OCI-LY7 (cell line): ENCODE data around the gene ACOXL.

Experiments
- EZH2phosphoT487 ChIP-seq: fragments of 200-600 bp; sonication (generic); IDR thresholded peaks from 2 replicates; pipeline ENCODE4 v1.6.1; 2018; ENCODE audit warnings: low read depth, borderline replicate concordance, mild to moderate bottlenecking, mixed run types, antibody characterized with exemption, low read length, moderate library complexity, mixed read lengths
- TF ChIP-seq, protein P1 (sequence below): fragments of 200-600 bp; sonication (generic); conservative IDR thresholded peaks from 2 replicates; pipeline ENCODE4 v1.5.1; 2014; ENCODE audit warnings: mild to moderate bottlenecking, antibody characterized with exemption, low read length, moderate library complexity, mixed read lengths

DNA sequence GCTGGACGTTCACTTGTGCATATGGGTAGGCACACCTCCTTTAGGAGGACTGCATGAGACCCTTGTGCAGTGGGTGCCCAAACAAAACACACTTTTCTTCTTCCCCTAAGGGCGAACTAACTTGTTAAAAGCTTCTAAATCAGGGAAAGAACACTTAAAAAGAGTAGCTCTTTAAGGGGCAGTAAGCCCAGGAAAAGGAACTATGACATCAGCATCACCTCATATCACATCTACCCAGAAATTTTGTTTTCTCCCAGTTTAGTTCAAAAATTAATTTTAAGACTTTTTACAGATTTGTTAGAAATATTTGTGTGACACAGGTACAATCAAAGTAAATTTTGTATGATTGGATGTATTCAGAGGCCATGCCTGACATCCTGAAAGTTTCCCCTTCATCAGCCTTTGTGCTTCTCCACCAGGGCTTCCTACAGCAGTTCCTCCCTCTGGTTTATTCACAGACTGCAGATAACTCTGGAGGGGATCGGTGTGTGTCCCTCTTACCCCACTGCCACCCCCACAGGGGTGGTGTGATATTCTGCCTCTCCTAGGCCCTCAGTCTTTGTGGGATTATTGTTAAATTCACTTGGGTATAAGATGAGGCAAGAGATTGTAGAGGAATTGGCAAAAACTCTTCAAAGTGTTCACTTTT is 416.0 kb downstream of the ACOXL start:
- TF ChIP-seq, protein P1, sequence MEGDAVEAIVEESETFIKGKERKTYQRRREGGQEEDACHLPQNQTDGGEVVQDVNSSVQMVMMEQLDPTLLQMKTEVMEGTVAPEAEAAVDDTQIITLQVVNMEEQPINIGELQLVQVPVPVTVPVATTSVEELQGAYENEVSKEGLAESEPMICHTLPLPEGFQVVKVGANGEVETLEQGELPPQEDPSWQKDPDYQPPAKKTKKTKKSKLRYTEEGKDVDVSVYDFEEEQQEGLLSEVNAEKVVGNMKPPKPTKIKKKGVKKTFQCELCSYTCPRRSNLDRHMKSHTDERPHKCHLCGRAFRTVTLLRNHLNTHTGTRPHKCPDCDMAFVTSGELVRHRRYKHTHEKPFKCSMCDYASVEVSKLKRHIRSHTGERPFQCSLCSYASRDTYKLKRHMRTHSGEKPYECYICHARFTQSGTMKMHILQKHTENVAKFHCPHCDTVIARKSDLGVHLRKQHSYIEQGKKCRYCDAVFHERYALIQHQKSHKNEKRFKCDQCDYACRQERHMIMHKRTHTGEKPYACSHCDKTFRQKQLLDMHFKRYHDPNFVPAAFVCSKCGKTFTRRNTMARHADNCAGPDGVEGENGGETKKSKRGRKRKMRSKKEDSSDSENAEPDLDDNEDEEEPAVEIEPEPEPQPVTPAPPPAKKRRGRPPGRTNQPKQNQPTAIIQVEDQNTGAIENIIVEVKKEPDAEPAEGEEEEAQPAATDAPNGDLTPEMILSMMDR, result no peak
- TF ChIP-seq EZH2phosphoT487, result no peak
